GM18951 (cell line): ENCODE data around the gene BCAP31.
"Not testable (repeated sequence)": the region's sequence is repeated elsewhere in the genome, so short reads cannot be mapped to it uniquely, and the experiment has no call there.

Experiments used
- POLR2A ChIP-seq: IDR thresholded peaks from 4 replicates; pipeline ENCODE4 v1.6.1; 2011; ENCODE audit warnings: mild to moderate bottlenecking; ENCODE audit not compliant: insufficient read length, insufficient read depth; ENCODE audit errors: extremely low read depth
- in situ Hi-C: fragments of 300-500 bp; cut with MboI; formaldehyde crosslinking; loops from one replicate; pipeline ENCODE4 v1.12.0; 2022; ENCODE audit warnings: low sequenced_read_pairs, mixed read lengths, inconsistent platforms; ENCODE audit not compliant: unreplicated experiment

The BCAP31 gene

GRCh38 chrX:153685751-153686696 lies 38.2 kb downstream of the BCAP31 start:
- in situ Hi-C loops = no loop called here
- TF ChIP-seq POLR2A = no peak

GRCh38 chrX:153685156-153685536 lies 39.0 kb downstream of the BCAP31 start:
- in situ Hi-C loops = no loop called here
- no peak for TF ChIP-seq POLR2A

GRCh38 chrX:153684467-153685155 lies 39.6 kb downstream of the BCAP31 start:
- TF ChIP-seq POLR2A = no peak
- in situ Hi-C loops = no loop called here

GRCh38 chrX:153683486-153683885 lies 40.7 kb downstream of the BCAP31 start:
- in situ Hi-C loops = not testable (repeated sequence)

GRCh38 chrX:153681175-153681574 lies 43.0 kb downstream of the BCAP31 start:
- in situ Hi-C loops = no loop called here
- no peak for TF ChIP-seq POLR2A

- TF ChIP-seq POLR2A = no peak
- in situ Hi-C loops = no loop called here
Observed at GRCh38 chrX:153674219-153674851, 49.9 kb downstream of the BCAP31 start.

GRCh38 chrX:153673428-153674218 lies 50.6 kb downstream of the BCAP31 start, which contains the start of gene PNCK:
PNCK (minus strand) TSS chrX:153673813; CDS start chrX:153673076, 737 bp downstream.
- in situ Hi-C loops = no loop called here
- TF ChIP-seq POLR2A = no peak

GRCh38 chrX:153672531-153673427 lies 51.4 kb downstream of the BCAP31 start:
- TF ChIP-seq POLR2A = no peak
- in situ Hi-C loops = no loop called here

- in situ Hi-C loops = no loop called here
- no peak for TF ChIP-seq POLR2A
Observed at GRCh38 chrX:153671589-153672530, 52.3 kb downstream of the BCAP31 start.

GRCh38 chrX:153670748-153671588 lies 53.2 kb downstream of the BCAP31 start:
- in situ Hi-C loops = no loop called here
- no peak for TF ChIP-seq POLR2A
